Measurements from ENCODE around the gene HNRNPH1.
"Not testable (repeated sequence)": the region's sequence is repeated elsewhere in the genome, so short reads cannot be mapped to it uniquely, and the experiment has no call there.

Gene HNRNPH1

GRCh38 chr5:179623003-179623905, at the start of gene HNRNPH1:
Gene HNRNPH1 (minus strand): TSS chr5:179623671. CDS start chr5:179623133, 538 bp downstream.
- Histone ChIP-seq H3K9ac (ENCODE audit: low read depth, low read length, poor library complexity, severe bottlenecking) (peak within 1 kb of the TSS; percentile 100), H3K9me3 (ENCODE audit: insufficient read depth, low read depth, low read length) (no peaks in the 10 kb centered on the region), H3K4me3 (ENCODE audit: low read length, poor library complexity, severe bottlenecking) (peak within 1 kb of the TSS; percentile 93), H3K79me2 (ENCODE audit: insufficient read depth, low read length) (peaks cover 64% of the 10 kb centered on the region), H4K20me1 (ENCODE audit: insufficient read depth, low read length, poor library complexity, severe bottlenecking) (peaks cover 50% of the 10 kb centered on the region), H3K4me2 (ENCODE audit: low read depth, low read length, poor library complexity, severe bottlenecking) (peak within 1 kb of the TSS; percentile 99), H3K4me1 (ENCODE audit: insufficient read depth, low read length, poor library complexity, severe bottlenecking) (peaks cover 14% of the 10 kb centered on the region), H3K27me3 (ENCODE audit: insufficient read depth, low read length, poor library complexity, severe bottlenecking) (peaks cover 5% of the 10 kb centered on the region), H3F3A (ENCODE audit: low read depth) (no peaks in the 10 kb centered on the region), H3K9me2 (replicated peaks; ENCODE audit: low read depth, low read length) (no peaks in the 10 kb centered on the region), H2AFZ (ENCODE audit: low read length) (peak within 1 kb of the TSS; percentile 30; the same call in 1 of the 2 replicates), H3K36me3 (ENCODE audit: insufficient read depth, low read length) (peaks cover 45% of the 10 kb centered on the region)
- no peak for TF ChIP-seq EZH2phosphoT487 (IDR thresholded peaks at IDR 0.05; ENCODE audit: borderline replicate concordance)

- no peaks in the 10 kb centered on the region for H4K20me1 ChIP-seq (ENCODE audit: insufficient read depth, low read length, poor library complexity, severe bottlenecking)
- H2AFZ ChIP-seq (ENCODE audit: low read length): no peak overlapping the region
- H3K79me2 ChIP-seq (ENCODE audit: insufficient read depth, low read length): no peaks in the 10 kb centered on the region
- H3K4me2 ChIP-seq (ENCODE audit: low read depth, low read length, poor library complexity, severe bottlenecking): no peak overlapping the region
- no peaks in the 10 kb centered on the region for H3K36me3 ChIP-seq (ENCODE audit: insufficient read depth, low read length)
- TF ChIP-seq CTCF (conservative IDR thresholded peaks at IDR 0.05; ENCODE audit: low read length): peak; percentile 97
- TF ChIP-seq EZH2phosphoT487 (IDR thresholded peaks at IDR 0.05; ENCODE audit: borderline replicate concordance): no peak
- H3K4me3 ChIP-seq (ENCODE audit: low read length, poor library complexity, severe bottlenecking): no peak overlapping the region
- no peaks in the 10 kb centered on the region for H3K9me2 ChIP-seq (replicated peaks; ENCODE audit: low read depth, low read length)
- H3F3A ChIP-seq (ENCODE audit: low read depth): no peaks in the 10 kb centered on the region
- H3K4me1 ChIP-seq (ENCODE audit: insufficient read depth, low read length, poor library complexity, severe bottlenecking): no peaks in the 10 kb centered on the region
- H3K9ac ChIP-seq (ENCODE audit: low read depth, low read length, poor library complexity, severe bottlenecking): no peak overlapping the region
- no peaks in the 10 kb centered on the region for H3K27me3 ChIP-seq (ENCODE audit: insufficient read depth, low read length, poor library complexity, severe bottlenecking)
- H3K9me3 ChIP-seq (ENCODE audit: insufficient read depth, low read depth, low read length): no peaks in the 10 kb centered on the region
These were observed 44.9 kb upstream of the HNRNPH1 start for GRCh38 chr5:179668391-179668790.

- H3K79me2 ChIP-seq (ENCODE audit: insufficient read depth, low read length); H3K4me3 ChIP-seq (ENCODE audit: low read length, poor library complexity, severe bottlenecking); H3F3A ChIP-seq (ENCODE audit: low read depth); H3K9me3 ChIP-seq (ENCODE audit: insufficient read depth, low read depth, low read length); H2AFZ ChIP-seq (ENCODE audit: low read length); H3K36me3 ChIP-seq (ENCODE audit: insufficient read depth, low read length); H3K4me1 ChIP-seq (ENCODE audit: insufficient read depth, low read length, poor library complexity, severe bottlenecking); H3K27me3 ChIP-seq (ENCODE audit: insufficient read depth, low read length, poor library complexity, severe bottlenecking); H4K20me1 ChIP-seq (ENCODE audit: insufficient read depth, low read length, poor library complexity, severe bottlenecking); H3K9ac ChIP-seq (ENCODE audit: low read depth, low read length, poor library complexity, severe bottlenecking); H3K9me2 ChIP-seq (replicated peaks; ENCODE audit: low read depth, low read length); H3K4me2 ChIP-seq (ENCODE audit: low read depth, low read length, poor library complexity, severe bottlenecking): not testable (repeated sequence)
These were observed 38.2 kb upstream of the HNRNPH1 start for GRCh38 chr5:179661647-179662046.

GRCh38 chr5:179658179-179658856, 34.8 kb upstream of the HNRNPH1 start:
- H3K4me2 ChIP-seq (ENCODE audit: low read depth, low read length, poor library complexity, severe bottlenecking): peak overlapping the region; percentile 62
- not testable (repeated sequence) for H3F3A ChIP-seq (ENCODE audit: low read depth); H3K27me3 ChIP-seq (ENCODE audit: insufficient read depth, low read length, poor library complexity, severe bottlenecking); H3K36me3 ChIP-seq (ENCODE audit: insufficient read depth, low read length); H3K9me2 ChIP-seq (replicated peaks; ENCODE audit: low read depth, low read length); H3K79me2 ChIP-seq (ENCODE audit: insufficient read depth, low read length); H2AFZ ChIP-seq (ENCODE audit: low read length); H3K9me3 ChIP-seq (ENCODE audit: insufficient read depth, low read depth, low read length); H3K4me1 ChIP-seq (ENCODE audit: insufficient read depth, low read length, poor library complexity, severe bottlenecking); H4K20me1 ChIP-seq (ENCODE audit: insufficient read depth, low read length, poor library complexity, severe bottlenecking)
- H3K4me3 ChIP-seq (ENCODE audit: low read length, poor library complexity, severe bottlenecking): peak overlapping the region; percentile 71
- H3K9ac ChIP-seq (ENCODE audit: low read depth, low read length, poor library complexity, severe bottlenecking): peak overlapping the region; percentile 43

GRCh38 chr5:179657302-179658178, 34.1 kb upstream of the HNRNPH1 start:
- not testable (repeated sequence) for H3K79me2 ChIP-seq (ENCODE audit: insufficient read depth, low read length); H3K9ac ChIP-seq (ENCODE audit: low read depth, low read length, poor library complexity, severe bottlenecking); H3K4me3 ChIP-seq (ENCODE audit: low read length, poor library complexity, severe bottlenecking); H3K4me2 ChIP-seq (ENCODE audit: low read depth, low read length, poor library complexity, severe bottlenecking); H3K36me3 ChIP-seq (ENCODE audit: insufficient read depth, low read length); H2AFZ ChIP-seq (ENCODE audit: low read length); H3K27me3 ChIP-seq (ENCODE audit: insufficient read depth, low read length, poor library complexity, severe bottlenecking); H3K9me3 ChIP-seq (ENCODE audit: insufficient read depth, low read depth, low read length); H3K4me1 ChIP-seq (ENCODE audit: insufficient read depth, low read length, poor library complexity, severe bottlenecking); H3F3A ChIP-seq (ENCODE audit: low read depth); H4K20me1 ChIP-seq (ENCODE audit: insufficient read depth, low read length, poor library complexity, severe bottlenecking); H3K9me2 ChIP-seq (replicated peaks; ENCODE audit: low read depth, low read length)

- not testable (repeated sequence) for H4K20me1 ChIP-seq (ENCODE audit: insufficient read depth, low read length, poor library complexity, severe bottlenecking); H3K9me2 ChIP-seq (replicated peaks; ENCODE audit: low read depth, low read length); H3K4me2 ChIP-seq (ENCODE audit: low read depth, low read length, poor library complexity, severe bottlenecking); H3K36me3 ChIP-seq (ENCODE audit: insufficient read depth, low read length); H3F3A ChIP-seq (ENCODE audit: low read depth); H3K9me3 ChIP-seq (ENCODE audit: insufficient read depth, low read depth, low read length); H3K79me2 ChIP-seq (ENCODE audit: insufficient read depth, low read length); H2AFZ ChIP-seq (ENCODE audit: low read length); H3K9ac ChIP-seq (ENCODE audit: low read depth, low read length, poor library complexity, severe bottlenecking); H3K4me3 ChIP-seq (ENCODE audit: low read length, poor library complexity, severe bottlenecking); H3K4me1 ChIP-seq (ENCODE audit: insufficient read depth, low read length, poor library complexity, severe bottlenecking); H3K27me3 ChIP-seq (ENCODE audit: insufficient read depth, low read length, poor library complexity, severe bottlenecking)
These were observed 29.7 kb upstream of the HNRNPH1 start for GRCh38 chr5:179653135-179653534.

Measured in Loucy (cell line).